PFSK-1 (cell line): ENCODE measurements around the gene TMEM190.

Source experiments
- SIN3A ChIP-seq: IDR thresholded peaks from 2 replicates; pipeline ENCODE4 v1.6.1; 2012; ENCODE audit warnings: mild to moderate bottlenecking, low read length, moderate library complexity, borderline replicate concordance; ENCODE audit not compliant: insufficient read depth
- TF ChIP-seq, protein P1 (sequence below), 2 experiments: IDR thresholded peaks; 2 replicates each; pipeline versions ENCODE4 v1.6.1 to v1.8.0; 2011 to 2012; ENCODE audit warnings: low read depth in 2 of 2, low read length in 2 of 2, control low read depth in 1 of 2, inconsistent platforms in 1 of 2, mild to moderate bottlenecking in 1 of 2, moderate library complexity in 1 of 2; ENCODE audit not compliant: insufficient read depth in 1 of 2

DNA sequence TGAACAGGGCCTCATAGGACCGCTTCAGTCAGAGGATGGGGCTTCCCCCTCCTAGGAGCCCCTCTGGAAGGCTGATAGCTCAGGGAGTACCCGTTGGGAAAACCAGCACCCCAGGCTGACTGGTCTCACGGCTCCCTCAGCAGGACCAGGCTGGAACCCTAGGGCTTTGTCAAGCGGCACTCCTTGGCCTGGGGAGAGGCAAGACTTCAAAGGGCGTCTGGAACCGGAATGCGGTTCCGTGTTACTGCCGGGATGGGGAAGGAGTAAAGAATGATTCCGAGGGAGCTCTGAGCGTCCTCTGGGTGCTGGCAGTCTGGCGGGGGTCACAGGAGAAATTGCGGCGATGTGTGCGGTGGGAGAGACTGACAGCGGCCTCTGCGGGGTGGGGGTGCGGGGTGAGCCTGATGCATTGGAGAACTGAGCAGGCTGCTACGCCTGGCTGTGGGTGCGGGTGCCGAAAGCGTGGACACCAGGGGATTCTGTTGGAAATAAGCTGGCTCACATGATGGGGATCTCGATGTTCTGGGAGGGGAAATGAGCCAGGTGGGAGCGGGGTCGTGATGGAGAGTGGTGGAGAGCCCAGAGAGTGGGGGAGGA is 24.0 kb upstream of the TMEM190 start:
- TF ChIP-seq SIN3A, result no peak
- TF ChIP-seq, protein P1, sequence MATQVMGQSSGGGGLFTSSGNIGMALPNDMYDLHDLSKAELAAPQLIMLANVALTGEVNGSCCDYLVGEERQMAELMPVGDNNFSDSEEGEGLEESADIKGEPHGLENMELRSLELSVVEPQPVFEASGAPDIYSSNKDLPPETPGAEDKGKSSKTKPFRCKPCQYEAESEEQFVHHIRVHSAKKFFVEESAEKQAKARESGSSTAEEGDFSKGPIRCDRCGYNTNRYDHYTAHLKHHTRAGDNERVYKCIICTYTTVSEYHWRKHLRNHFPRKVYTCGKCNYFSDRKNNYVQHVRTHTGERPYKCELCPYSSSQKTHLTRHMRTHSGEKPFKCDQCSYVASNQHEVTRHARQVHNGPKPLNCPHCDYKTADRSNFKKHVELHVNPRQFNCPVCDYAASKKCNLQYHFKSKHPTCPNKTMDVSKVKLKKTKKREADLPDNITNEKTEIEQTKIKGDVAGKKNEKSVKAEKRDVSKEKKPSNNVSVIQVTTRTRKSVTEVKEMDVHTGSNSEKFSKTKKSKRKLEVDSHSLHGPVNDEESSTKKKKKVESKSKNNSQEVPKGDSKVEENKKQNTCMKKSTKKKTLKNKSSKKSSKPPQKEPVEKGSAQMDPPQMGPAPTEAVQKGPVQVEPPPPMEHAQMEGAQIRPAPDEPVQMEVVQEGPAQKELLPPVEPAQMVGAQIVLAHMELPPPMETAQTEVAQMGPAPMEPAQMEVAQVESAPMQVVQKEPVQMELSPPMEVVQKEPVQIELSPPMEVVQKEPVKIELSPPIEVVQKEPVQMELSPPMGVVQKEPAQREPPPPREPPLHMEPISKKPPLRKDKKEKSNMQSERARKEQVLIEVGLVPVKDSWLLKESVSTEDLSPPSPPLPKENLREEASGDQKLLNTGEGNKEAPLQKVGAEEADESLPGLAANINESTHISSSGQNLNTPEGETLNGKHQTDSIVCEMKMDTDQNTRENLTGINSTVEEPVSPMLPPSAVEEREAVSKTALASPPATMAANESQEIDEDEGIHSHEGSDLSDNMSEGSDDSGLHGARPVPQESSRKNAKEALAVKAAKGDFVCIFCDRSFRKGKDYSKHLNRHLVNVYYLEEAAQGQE (IDR thresholded peaks at IDR 0.05; ENCODE audit: insufficient read depth in 1 of 2, low read depth in 2 of 2, low read length in 2 of 2), result no peak
